ENCODE measurements around the gene TMEM164. TPM values are rescaled to one million over a fixed set of nuclear protein-coding genes. Genes with fewer than 3 reads are reported as not detected.
A peak's percentile ranks its signal among the peaks of the same experiment; 100 is the strongest.

Gene TMEM164
- total and polyA plus RNA-seq, 2 of the 4 experiments (the other 2 are of a cell fraction) = 6.3 to 7.1 TPM

GRCh38 chrX:110087485-110088356 lies 84.8 kb downstream of the TMEM164 start (continued):
- TF ChIP-seq ELK1 (IDR thresholded peaks at IDR 0.05; ENCODE audit: borderline replicate concordance, low read depth, low read length) = no peak
- TF ChIP-seq POLR2A (IDR thresholded peaks at IDR 0.05; ENCODE audit: low read depth, low read length) = no peak; the same call in 1 of the 2 replicates
- peak; percentile 61; the same call in 1 of the 2 replicates for TF ChIP-seq BHLHE40 (IDR thresholded peaks at IDR 0.05; ENCODE audit: low read depth, low read length)

Data from IMR-90 (cell line).